HAP-1 (cell line): ENCODE data around the gene DNAJC8.

Experiments
- DNase-seq, 2 experiments: peaks; one replicate each; pipeline ENCODE4 v3.0.0-alpha.2; 2016 to 2020; ENCODE audit warnings: low spot score in 2 of 2
- H3K27me3 ChIP-seq: fragments of 250-450 bp; sonication (Bioruptor Pico); 2 replicates; pipeline ENCODE4 v1.5.1; 2020; ENCODE audit warnings: low read depth, mild to moderate bottlenecking, moderate library complexity
- H3K36me3 ChIP-seq: fragments of 250-450 bp; sonication (Bioruptor Pico); replicated peaks from 2 replicates; pipeline ENCODE4 v1.5.1; 2020; ENCODE audit warnings: mild to moderate bottlenecking
- H3K4me1 ChIP-seq: fragments of 250-450 bp; sonication (Bioruptor Pico); 2 replicates; pipeline ENCODE4 v1.5.1; 2020; ENCODE audit warnings: mild to moderate bottlenecking
- H3K4me3 ChIP-seq: fragments of 250-450 bp; sonication (Bioruptor Pico); 2 replicates; pipeline ENCODE4 v1.5.1; 2020; ENCODE audit warnings: mild to moderate bottlenecking, moderate library complexity
- H3K9me3 ChIP-seq: fragments of 250-450 bp; sonication (Bioruptor Pico); 2 replicates; pipeline ENCODE4 v1.5.1; 2020; ENCODE audit warnings: mild to moderate bottlenecking, moderate library complexity
- in situ Hi-C: fragments of 300-500 bp; cut with MboI; formaldehyde crosslinking; loops from 3 replicates; pipeline ENCODE4 v1.14.3; 2020; ENCODE audit warnings: low sequenced_read_pairs, inconsistent platforms, mixed read lengths

Gene DNAJC8

DNA sequence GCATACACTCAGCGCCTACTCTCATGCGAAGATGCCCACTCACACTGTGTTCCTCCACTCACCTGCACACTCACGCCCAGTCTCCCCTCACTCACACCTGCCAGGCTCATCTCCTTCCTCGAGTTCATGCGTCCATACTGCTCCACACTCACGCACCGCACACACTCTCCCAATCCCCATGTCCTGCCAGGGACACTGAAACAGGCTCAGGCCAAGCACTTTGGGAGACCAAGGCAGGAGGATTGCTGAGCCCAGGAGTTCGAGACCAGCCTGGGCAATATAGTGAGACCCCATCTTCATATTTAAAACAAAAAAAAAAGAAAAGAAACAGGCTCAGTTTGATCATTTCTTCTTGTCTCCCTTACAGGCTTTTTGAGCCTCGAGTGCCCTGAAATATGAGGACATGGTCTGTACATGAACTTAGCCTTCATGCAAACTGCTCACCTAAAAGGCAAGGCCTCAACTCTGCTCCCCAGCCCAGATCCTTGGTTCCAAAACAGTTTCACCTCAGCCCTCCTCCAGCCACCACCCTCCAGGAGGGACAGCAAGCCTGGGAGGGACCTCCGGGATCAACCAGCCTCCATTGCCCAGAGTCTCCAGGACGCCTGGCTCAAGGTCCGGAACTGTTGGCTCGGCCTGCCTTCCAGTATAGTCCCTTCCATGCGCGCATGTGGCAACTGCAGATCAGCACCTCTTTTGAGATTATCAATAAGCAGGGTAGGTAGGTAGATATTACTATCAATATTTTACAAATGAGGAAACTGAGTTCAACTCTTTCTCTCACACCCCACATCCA lies 53.9 kb downstream of the DNAJC8 start:
- no peak overlapping the region for H3K4me3 ChIP-seq
- no peaks in the 10 kb centered on the region for H3K27me3 ChIP-seq
- no peaks in the 10 kb centered on the region for H3K36me3 ChIP-seq
- no peak for DNase-seq
- H3K4me1 ChIP-seq: no peaks in the 10 kb centered on the region
- H3K9me3 ChIP-seq: no peaks in the 10 kb centered on the region
- in situ Hi-C loops: no loop called here

- Histone ChIP-seq H3K4me3 (no peak within 1 kb of the TSS), H3K27me3 (no peaks in the 10 kb centered on the region), H3K36me3 (no peaks in the 10 kb centered on the region), H3K9me3 (no peaks in the 10 kb centered on the region), H3K4me1 (no peaks in the 10 kb centered on the region)
- in situ Hi-C loops: no loop called here
- no peak for DNase-seq
Measured at GRCh38 chr1:28176492-28177470, 56.0 kb downstream of the DNAJC8 start, which contains the start of gene PTAFR. PTAFR (minus strand) TSS chr1:28176690; CDS start chr1:28151021, 25,669 bp downstream.

GRCh38 chr1:28175955-28176485 lies 56.8 kb downstream of the DNAJC8 start:
- no peaks in the 10 kb centered on the region for H3K4me1 ChIP-seq
- DNase-seq: no peak
- in situ Hi-C loops: no loop called here
- H3K36me3 ChIP-seq: no peaks in the 10 kb centered on the region
- no peaks in the 10 kb centered on the region for H3K9me3 ChIP-seq
- no peak overlapping the region for H3K4me3 ChIP-seq
- no peaks in the 10 kb centered on the region for H3K27me3 ChIP-seq

- in situ Hi-C loops: no loop called here
- Histone ChIP-seq H3K9me3 (no peaks in the 10 kb centered on the region), H3K4me3 (no peak overlapping the region), H3K4me1 (no peaks in the 10 kb centered on the region), H3K36me3 (no peaks in the 10 kb centered on the region), H3K27me3 (no peaks in the 10 kb centered on the region)
- no peak for DNase-seq
Measured at GRCh38 chr1:28173980-28174297, 58.9 kb downstream of the DNAJC8 start.

DNA sequence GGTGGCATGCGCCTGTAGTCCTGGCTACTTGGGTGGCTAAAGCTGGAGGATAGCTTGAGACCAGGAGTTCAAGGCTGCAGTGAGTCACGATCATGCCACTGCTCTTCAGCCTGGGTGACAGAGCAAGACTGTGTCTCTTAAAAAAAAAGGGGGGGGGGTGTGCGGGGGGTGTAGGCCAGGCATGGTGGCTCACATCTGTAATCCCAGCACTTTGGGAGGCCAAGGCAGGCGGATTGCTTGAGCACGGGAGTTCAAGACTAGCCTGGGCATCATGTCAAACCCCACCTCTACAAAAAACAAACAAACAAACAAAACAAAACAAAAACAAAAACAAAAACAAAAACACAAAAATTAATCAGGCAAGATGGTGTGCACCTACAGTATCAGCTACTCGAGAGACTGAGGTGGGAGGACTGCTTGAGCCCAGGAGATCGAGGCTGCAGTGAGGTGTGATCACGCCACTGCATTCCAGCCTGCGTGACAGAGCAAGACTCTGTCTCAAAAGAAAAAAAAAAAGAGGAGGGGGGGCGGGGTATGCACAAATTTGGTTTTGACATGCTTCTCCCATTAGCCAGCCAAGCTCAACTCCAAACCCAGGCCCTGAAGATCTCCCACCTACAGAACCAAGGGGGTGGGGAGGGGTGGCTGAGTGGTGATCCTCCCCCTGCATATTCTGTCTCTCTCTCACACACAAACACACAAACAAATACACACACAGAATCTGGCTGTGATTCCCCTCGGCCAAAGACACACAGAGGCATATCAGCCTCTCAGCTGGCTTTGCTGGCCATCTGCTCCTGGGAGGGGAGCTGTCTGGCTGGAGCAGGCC lies 59.5 kb downstream of the DNAJC8 start:
- H3K27me3 ChIP-seq: no peaks in the 10 kb centered on the region
- H3K36me3 ChIP-seq: no peaks in the 10 kb centered on the region
- no peak overlapping the region for H3K4me3 ChIP-seq
- DNase-seq: no peak
- in situ Hi-C loops: no loop called here
- no peaks in the 10 kb centered on the region for H3K4me1 ChIP-seq
- H3K9me3 ChIP-seq: no peaks in the 10 kb centered on the region

- H3K27me3 ChIP-seq: no peaks in the 10 kb centered on the region
- in situ Hi-C loops: no loop called here
- no peaks in the 10 kb centered on the region for H3K9me3 ChIP-seq
- no peak for DNase-seq
- H3K4me3 ChIP-seq: no peak overlapping the region
- no peaks in the 10 kb centered on the region for H3K4me1 ChIP-seq
- H3K36me3 ChIP-seq: no peaks in the 10 kb centered on the region
Measured at GRCh38 chr1:28172713-28173150, 60.1 kb downstream of the DNAJC8 start.

GRCh38 chr1:28171246-28171645 lies 61.6 kb downstream of the DNAJC8 start:
- Histone ChIP-seq H3K4me1 (no peaks in the 10 kb centered on the region), H3K27me3 (no peaks in the 10 kb centered on the region), H3K4me3 (no peak overlapping the region), H3K9me3 (no peaks in the 10 kb centered on the region), H3K36me3 (no peaks in the 10 kb centered on the region)
- in situ Hi-C loops: no loop called here
- no peak for DNase-seq

DNA sequence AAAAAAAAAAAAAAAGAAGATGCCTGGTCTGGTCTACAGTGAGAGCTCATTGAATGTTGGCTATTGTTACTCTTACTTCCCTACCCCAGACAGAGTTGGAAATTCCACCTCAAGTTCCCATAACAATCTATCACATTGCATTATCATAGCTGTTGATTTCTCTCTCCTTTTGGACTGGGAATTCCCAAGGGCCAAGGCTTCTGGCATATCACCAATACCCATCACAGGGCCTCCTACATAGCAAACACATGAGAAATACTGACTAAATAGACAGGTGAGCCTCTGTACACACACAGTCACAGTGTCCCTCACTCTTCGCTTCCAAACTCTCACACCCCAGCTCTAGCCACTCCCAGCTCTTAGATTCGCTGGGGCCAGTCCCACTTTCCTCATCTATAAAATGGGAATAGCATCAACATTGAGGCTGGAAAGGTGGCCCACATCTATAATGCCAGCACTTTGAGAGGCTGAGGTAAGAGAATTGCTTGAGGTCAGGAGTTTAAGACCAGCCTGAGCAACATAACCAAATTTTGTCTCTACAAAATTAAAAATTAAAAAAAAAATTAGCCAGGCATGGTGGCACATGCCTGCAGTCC lies 62.7 kb downstream of the DNAJC8 start:
- Histone ChIP-seq H3K4me3 (no peak overlapping the region), H3K27me3 (no peaks in the 10 kb centered on the region), H3K4me1 (no peaks in the 10 kb centered on the region), H3K36me3 (no peaks in the 10 kb centered on the region), H3K9me3 (no peaks in the 10 kb centered on the region)
- in situ Hi-C loops: no loop called here
- no peak for DNase-seq

- in situ Hi-C loops: no loop called here
- no peaks in the 10 kb centered on the region; the same call in 1 of the 2 replicates for H3K4me1 ChIP-seq
- H3K4me3 ChIP-seq: no peak overlapping the region
- no peaks in the 10 kb centered on the region for H3K36me3 ChIP-seq
- H3K9me3 ChIP-seq: no peaks in the 10 kb centered on the region
- no peaks in the 10 kb centered on the region for H3K27me3 ChIP-seq
- no peak for DNase-seq
Measured at GRCh38 chr1:28163496-28164161, 69.2 kb downstream of the DNAJC8 start.

DNA sequence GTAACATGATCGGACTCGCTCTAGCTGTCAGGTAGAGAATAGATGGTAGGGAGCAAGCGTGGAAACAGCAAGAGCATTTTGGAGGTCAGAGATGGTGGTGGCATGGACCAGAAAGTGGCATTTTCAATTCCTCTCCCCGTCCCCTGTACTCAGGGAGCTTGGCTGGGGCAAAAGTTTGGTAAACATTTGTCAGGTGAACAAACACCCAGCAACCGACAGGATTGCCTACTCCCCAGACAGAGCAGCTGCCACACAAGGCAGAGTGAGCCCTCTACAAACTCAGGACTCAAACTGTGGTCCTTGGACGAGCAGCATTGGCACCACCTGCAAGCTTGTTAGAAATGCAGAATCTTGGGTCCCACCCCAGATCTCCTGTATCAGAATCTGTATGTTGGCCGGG lies 70.7 kb downstream of the DNAJC8 start:
- H3K27me3 ChIP-seq: no peaks in the 10 kb centered on the region
- no peak for DNase-seq
- no peaks in the 10 kb centered on the region; the same call in 1 of the 2 replicates for H3K4me1 ChIP-seq
- H3K9me3 ChIP-seq: no peaks in the 10 kb centered on the region
- no peaks in the 10 kb centered on the region for H3K36me3 ChIP-seq
- no peak overlapping the region for H3K4me3 ChIP-seq
- in situ Hi-C loops: no loop called here

- DNase-seq: no peak
- no peaks in the 10 kb centered on the region for H3K27me3 ChIP-seq
- in situ Hi-C loops: no loop called here
- no peaks in the 10 kb centered on the region for H3K36me3 ChIP-seq
- no peak overlapping the region for H3K4me3 ChIP-seq
- H3K9me3 ChIP-seq: no peaks in the 10 kb centered on the region
- H3K4me1 ChIP-seq: no peaks in the 10 kb centered on the region; the same call in 1 of the 2 replicates
Measured at GRCh38 chr1:28161751-28162150, 71.1 kb downstream of the DNAJC8 start.

DNA sequence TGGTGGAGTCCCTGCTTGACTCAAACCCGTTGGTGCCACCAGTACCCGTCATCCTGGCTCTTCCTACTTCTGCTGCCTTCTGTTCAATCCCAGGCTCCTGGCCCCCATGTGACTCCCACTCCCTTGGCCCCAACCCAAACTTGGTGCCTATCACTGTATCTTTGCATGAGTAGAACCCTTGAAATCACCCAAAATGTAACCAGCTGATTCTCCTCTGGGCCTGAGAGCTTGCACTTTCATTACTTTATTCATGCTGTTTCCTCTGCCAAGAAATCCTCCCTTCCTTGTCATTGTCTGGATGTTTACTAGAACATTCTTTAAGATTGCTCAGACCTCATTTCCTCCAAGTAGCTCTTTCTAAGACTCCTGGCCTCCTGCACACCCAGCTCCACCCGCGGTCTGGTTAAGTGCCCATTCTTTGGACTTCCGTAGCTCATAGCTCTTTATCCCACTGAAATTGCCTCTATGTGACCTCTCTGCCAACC lies 72.0 kb downstream of the DNAJC8 start:
- Histone ChIP-seq H3K27me3 (no peaks in the 10 kb centered on the region), H3K9me3 (no peaks in the 10 kb centered on the region), H3K4me3 (no peak overlapping the region), H3K36me3 (no peaks in the 10 kb centered on the region), H3K4me1 (no peaks in the 10 kb centered on the region; the same call in 1 of the 2 replicates)
- in situ Hi-C loops: no loop called here
- no peak for DNase-seq
